ENCODE measurements around the gene ARVCF. TPM values are rescaled to one million over a fixed set of nuclear protein-coding genes. Genes with fewer than 3 reads are reported as not detected.

ARVCF gene
- total and polyA plus RNA-seq, 2 of the 8 experiments (the other 6 are each of a cell fraction or from before 2014, with no cell fraction given), result 31.0 to 43.2 TPM

DNA sequence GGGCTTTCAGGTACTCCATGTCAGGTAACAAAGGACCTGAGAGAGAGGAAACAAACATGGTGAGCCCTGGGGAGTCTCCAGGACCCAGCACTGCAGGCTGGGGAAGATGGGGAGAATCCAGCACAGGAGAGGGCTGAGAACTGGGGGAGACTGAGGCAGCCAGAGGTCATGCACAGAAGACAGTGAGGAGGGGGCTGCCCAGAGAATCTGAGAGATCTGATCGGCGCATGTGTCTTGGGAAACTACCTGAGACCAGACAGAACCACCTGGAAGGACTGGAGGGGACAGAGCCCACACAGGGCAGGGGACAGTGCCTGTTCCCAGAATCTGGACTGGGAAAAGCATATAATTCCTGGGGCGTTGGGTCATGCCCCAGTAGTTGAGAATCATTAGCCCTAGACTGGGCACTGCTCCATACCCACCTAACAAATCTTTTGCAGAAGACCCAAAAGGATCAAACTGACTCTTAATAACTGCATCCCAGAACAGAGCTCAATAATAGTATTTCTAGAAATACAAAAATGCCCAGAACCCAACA, 95.0 kb downstream of the ARVCF start:
- Histone ChIP-seq H2BK15ac (ENCODE audit: low read length) (no peak overlapping the region), H3K27me3 (replicated peaks in 1 of 4; ENCODE audit: control insufficient read depth in 3 of 4, extremely low read depth in 1 of 4, insufficient read depth in 3 of 4, low read length in 3 of 4) (no peaks in the 10 kb centered on the region; a peak in 1 of 7 replicates), H3K4ac (replicated peaks; ENCODE audit: insufficient read length, low read depth, low read length) (no peak overlapping the region), H3K18ac (ENCODE audit: extremely low read depth, low read length) (no peak overlapping the region), H2AK5ac (ENCODE audit: low read depth, low read length) (no peak overlapping the region), H3K36me3 (ENCODE audit: control insufficient read depth in 2 of 4, insufficient read depth in 4 of 4, low read length in 3 of 4) (no peaks in the 10 kb centered on the region), H3K79me2 (ENCODE audit: control insufficient read depth in 1 of 2, insufficient read depth in 2 of 2, low read length in 2 of 2) (no peaks in the 10 kb centered on the region), H3K9me3 (ENCODE audit: insufficient read depth in 2 of 2, low read depth in 1 of 2, low read length in 1 of 2) (no peaks in the 10 kb centered on the region), H4K20me1 (replicated peaks in 1 of 2; ENCODE audit: control insufficient read depth in 1 of 2, insufficient read depth in 2 of 2, low read length in 2 of 2) (no peaks in the 10 kb centered on the region), H3K14ac (ENCODE audit: insufficient read length) (no peak overlapping the region), H4K5ac (ENCODE audit: insufficient read length, low read depth, low read length) (no peak overlapping the region), H3K4me3 (ENCODE audit: extremely low read depth in 1 of 4, insufficient read depth in 2 of 4, low read depth in 3 of 4, low read length in 4 of 4) (no peak overlapping the region), H3K9ac (replicated peaks in 1 of 4; ENCODE audit: extremely low read depth in 1 of 4, low read depth in 3 of 4, low read length in 3 of 4) (no peak overlapping the region), H3K23me2 (ENCODE audit: low read depth, low read length) (no peaks in the 10 kb centered on the region), H4K8ac (ENCODE audit: extremely low read depth, insufficient read depth, low read length) (no peak overlapping the region), H2BK5ac (ENCODE audit: low read depth, low read length) (no peak overlapping the region), H3K4me1 (replicated peaks in 1 of 4; ENCODE audit: control insufficient read depth in 3 of 4, insufficient read depth in 4 of 4, low read length in 3 of 4) (no peaks in the 10 kb centered on the region), H3K23ac (ENCODE audit: insufficient read length) (no peak overlapping the region), H3K27ac (ENCODE audit: low read depth, low read length) (no peak overlapping the region), H4K91ac (replicated peaks; ENCODE audit: insufficient read length, low read length) (no peak overlapping the region), H2BK20ac (ENCODE audit: low read length) (no peak overlapping the region), H3K4me2 (ENCODE audit: insufficient read depth in 1 of 2, low read depth in 2 of 2, low read length in 2 of 2) (no peak overlapping the region), H3K79me1 (ENCODE audit: low read depth, low read length) (no peaks in the 10 kb centered on the region; the same call in 1 of the 2 replicates), H3K56ac (replicated peaks; ENCODE audit: insufficient read length, low read depth, low read length) (no peak overlapping the region), H2AFZ (ENCODE audit: low read length) (no peak overlapping the region), H2BK12ac (ENCODE audit: low read depth, low read length) (no peak overlapping the region), H2BK120ac (replicated peaks; ENCODE audit: low read depth, low read length) (no peak overlapping the region)
- FAIRE-seq (no peak), DNase-seq (ENCODE audit: low read depth in 1 of 2, low spot score in 2 of 2) (no peak)
- ChIA-PET CTCF (ENCODE audit: partially characterized antibody) (interaction anchor here (1.0 to 3.2 kb wide), 4 partner anchors 9 to 191 kb away, joined by 3 to 8 read pairs (median 4); no protein-coding TSS in a partner anchor), POLR2A (ENCODE audit: partially characterized antibody) (no interaction called here)
- 81% methylated on average over 3 of the region's 3 CpGs; no CpG with 5 or more reads in 1 of the 2 experiments for WGBS, 2 experiments (ENCODE audit: extremely low coverage in 1 of 2, insufficient coverage in 1 of 2, insufficient read length in 1 of 2, insufficient replicate concordance in 2 of 2, low coverage in 1 of 2, low lambda C conversion rate in 2 of 2, missing lambda C conversion rate in 1 of 2)
- no peak for TF ChIP-seq TCF12 (IDR thresholded peaks at IDR 0.05; ENCODE audit: low read depth, low read length)

MicroRNAs within 50 kb of the gene (microRNA counts, 767-probe panel; counts per million panel counts)
- 879 counts per million, percentile 95 among the panel's probes with 10 or more counts for microRNA hsa-miR-185-5p

Small RNA genes within 50 kb of the gene (microRNA-seq; reads per million reads assigned to microRNA genes)
- 86.5 to 108 reads per million in 2 experiments for gene MIR185 (ENCODE audit: borderline microRNAs expressed in 2 of 2, borderline number of aligned reads in 2 of 2, borderline replicate concordance in 1 of 2)
- 0 reads per million in 2 experiments for gene MIR4761 (ENCODE audit: borderline microRNAs expressed in 2 of 2, borderline number of aligned reads in 2 of 2, borderline replicate concordance in 1 of 2)

Small RNA genes within 50 kb of the gene (small RNA-seq; reads per million reads assigned to genes)
- 33.3 reads per million, percentile 95 among the genes with 10 or more reads in this experiment for gene MIR185 (ENCODE audit: insufficient read depth)

Other genes starting within 250 kb of the ARVCF start
- gene GNB1L, start 161.9 kb downstream of the ARVCF start, total RNA-seq (2021; fragmentation: NEBNext Ultra II Directional; extraction: Animal tissue kit (Norgen Biotek cat#: 25700)), result 14.3 and 15.6 TPM in 2 replicates
- 14.0 and 23.2 TPM in 2 replicates for gene GNB1L, start 161.9 kb downstream of the ARVCF start, polyA plus RNA-seq (2011; rRNA removed)
- gene RTL10, start 161.9 kb downstream of the ARVCF start, total RNA-seq (2021; fragmentation: NEBNext Ultra II Directional; extraction: Animal tissue kit (Norgen Biotek cat#: 25700)), result 16.1 and 18.8 TPM in 2 replicates
- gene RTL10, start 161.9 kb downstream of the ARVCF start, polyA plus RNA-seq (2011; rRNA removed), result 11.5 and 15.5 TPM in 2 replicates
- gene COMT, start 75.1 kb downstream of the ARVCF start, total RNA-seq (2021; fragmentation: NEBNext Ultra II Directional; extraction: Animal tissue kit (Norgen Biotek cat#: 25700)), result 15.2 and 16.6 TPM in 2 replicates
- gene COMT, start 75.1 kb downstream of the ARVCF start, polyA plus RNA-seq (2011; rRNA removed), result 33.7 and 45.0 TPM in 2 replicates
- 14.2 and 14.8 TPM in 2 replicates for gene TXNRD2, start 75.0 kb downstream of the ARVCF start, total RNA-seq (2021; fragmentation: NEBNext Ultra II Directional; extraction: Animal tissue kit (Norgen Biotek cat#: 25700))
- gene TXNRD2, start 75.0 kb downstream of the ARVCF start, polyA plus RNA-seq (2011; rRNA removed), result 21.9 and 25.0 TPM in 2 replicates
- gene TANGO2, start 4.3 kb upstream of the ARVCF start, total RNA-seq (2021; fragmentation: NEBNext Ultra II Directional; extraction: Animal tissue kit (Norgen Biotek cat#: 25700)), result 10.1 and 13.6 TPM in 2 replicates
- 18.2 and 18.4 TPM in 2 replicates for gene TANGO2, start 4.3 kb upstream of the ARVCF start, polyA plus RNA-seq (2011; rRNA removed)
- gene DGCR8, start 63.4 kb upstream of the ARVCF start, total RNA-seq (2021; fragmentation: NEBNext Ultra II Directional; extraction: Animal tissue kit (Norgen Biotek cat#: 25700)), result 42.3 and 43.7 TPM in 2 replicates
- 23.7 and 42.5 TPM in 2 replicates for gene DGCR8, start 63.4 kb upstream of the ARVCF start, polyA plus RNA-seq (2011; rRNA removed)
- gene RANBP1, start 99.3 kb upstream of the ARVCF start, total RNA-seq (2021; fragmentation: NEBNext Ultra II Directional; extraction: Animal tissue kit (Norgen Biotek cat#: 25700)), result 484 and 495 TPM in 2 replicates
- 343 and 465 TPM in 2 replicates for gene RANBP1, start 99.3 kb upstream of the ARVCF start, polyA plus RNA-seq (2011; rRNA removed)
- 44.9 and 47.9 TPM in 2 replicates for gene TRMT2A, start 100.4 kb upstream of the ARVCF start, total RNA-seq (2021; fragmentation: NEBNext Ultra II Directional; extraction: Animal tissue kit (Norgen Biotek cat#: 25700))
- 50.3 and 73.2 TPM in 2 replicates for gene TRMT2A, start 100.4 kb upstream of the ARVCF start, polyA plus RNA-seq (2011; rRNA removed)
- gene ZDHHC8, start 115.0 kb upstream of the ARVCF start, total RNA-seq (2021; fragmentation: NEBNext Ultra II Directional; extraction: Animal tissue kit (Norgen Biotek cat#: 25700)), result 64.0 and 65.6 TPM in 2 replicates
- gene ZDHHC8, start 115.0 kb upstream of the ARVCF start, polyA plus RNA-seq (2011; rRNA removed), result 18.6 and 44.4 TPM in 2 replicates
- gene CCDC188, start 134.2 kb upstream of the ARVCF start, total RNA-seq (2021; fragmentation: NEBNext Ultra II Directional; extraction: Animal tissue kit (Norgen Biotek cat#: 25700)), result not detected in 2 replicates
- not detected in 2 replicates for gene CCDC188, start 134.2 kb upstream of the ARVCF start, polyA plus RNA-seq (2011; rRNA removed)